ENCODE data around the gene HOXB1. TPM values are rescaled to one million over a fixed set of nuclear protein-coding genes. Genes with fewer than 3 reads are reported as not detected.
"Not testable (repeated sequence)": the region's sequence is repeated elsewhere in the genome, so short reads cannot be mapped to it uniquely, and the experiment has no call there.

Gene HOXB1
- polyA plus RNA-seq, 12 donors = not detected

GRCh38 chr17:48522031-48522653, 8.7 kb downstream of the HOXB1 start:
- DNase-seq = peak; percentile 71

DNA sequence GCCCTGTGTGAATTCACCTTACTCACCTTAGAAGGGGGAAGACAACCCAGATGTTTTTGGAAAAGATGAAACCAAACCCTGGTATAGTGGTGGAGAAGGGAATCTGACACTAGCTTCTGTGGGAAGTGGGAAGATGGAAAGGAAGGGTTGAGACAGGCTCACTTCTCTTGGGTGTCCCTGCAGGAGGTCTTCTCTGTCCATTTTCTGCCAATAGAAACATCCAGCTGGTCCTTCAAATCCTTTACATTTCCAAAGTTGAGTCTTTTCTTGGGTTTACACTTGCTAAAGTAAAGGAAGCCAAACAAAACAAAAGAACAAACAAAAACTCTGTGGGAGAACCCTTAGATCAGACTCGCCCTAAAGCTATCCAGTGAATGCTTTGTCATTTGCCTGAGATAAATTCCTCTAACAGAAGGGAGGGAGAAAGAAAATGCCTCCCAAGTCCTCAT, 10.2 kb downstream of the HOXB1 start:
- DNase-seq = no peak

DNA sequence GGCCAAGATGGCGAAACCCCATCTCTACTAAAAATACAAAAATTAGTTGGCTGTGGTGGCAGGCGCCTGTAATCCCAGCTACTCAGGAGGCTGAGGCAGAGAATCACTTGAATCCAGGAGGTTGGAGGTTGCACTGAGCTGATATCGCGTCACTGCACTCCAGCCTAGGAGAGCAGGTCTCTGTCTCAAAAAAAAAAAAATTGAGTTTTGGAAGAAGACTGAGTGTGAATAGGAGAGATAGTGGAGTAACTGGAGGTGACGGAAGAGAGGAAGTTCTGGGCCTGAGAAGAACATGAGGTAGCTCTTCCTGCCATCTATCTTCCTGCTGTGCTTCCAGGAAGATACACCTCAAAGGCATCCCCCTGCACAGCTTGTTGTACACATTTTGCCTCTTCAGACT, 11.4 kb downstream of the HOXB1 start:
- no peak for DNase-seq

DNA sequence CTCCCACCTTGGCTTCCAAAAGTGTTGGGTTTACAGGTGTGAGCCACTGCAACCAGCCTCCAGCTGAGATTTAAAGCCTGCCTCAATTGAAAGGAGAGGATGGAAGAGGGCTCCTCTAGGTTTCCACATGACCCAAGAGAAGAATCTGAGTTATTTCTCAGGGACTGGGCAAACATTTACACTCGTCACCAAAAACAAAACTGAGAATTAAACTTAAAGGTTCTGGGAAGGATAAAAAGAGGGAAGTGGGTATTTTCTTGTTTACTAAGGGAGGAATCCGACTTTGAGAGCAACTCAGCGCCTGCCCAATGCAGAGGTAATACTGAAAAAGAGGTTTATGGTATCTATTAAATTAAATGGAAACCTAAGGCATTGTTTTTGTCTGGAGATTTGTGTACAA, 13.3 kb downstream of the HOXB1 start:
- DNase-seq = no peak

DNA sequence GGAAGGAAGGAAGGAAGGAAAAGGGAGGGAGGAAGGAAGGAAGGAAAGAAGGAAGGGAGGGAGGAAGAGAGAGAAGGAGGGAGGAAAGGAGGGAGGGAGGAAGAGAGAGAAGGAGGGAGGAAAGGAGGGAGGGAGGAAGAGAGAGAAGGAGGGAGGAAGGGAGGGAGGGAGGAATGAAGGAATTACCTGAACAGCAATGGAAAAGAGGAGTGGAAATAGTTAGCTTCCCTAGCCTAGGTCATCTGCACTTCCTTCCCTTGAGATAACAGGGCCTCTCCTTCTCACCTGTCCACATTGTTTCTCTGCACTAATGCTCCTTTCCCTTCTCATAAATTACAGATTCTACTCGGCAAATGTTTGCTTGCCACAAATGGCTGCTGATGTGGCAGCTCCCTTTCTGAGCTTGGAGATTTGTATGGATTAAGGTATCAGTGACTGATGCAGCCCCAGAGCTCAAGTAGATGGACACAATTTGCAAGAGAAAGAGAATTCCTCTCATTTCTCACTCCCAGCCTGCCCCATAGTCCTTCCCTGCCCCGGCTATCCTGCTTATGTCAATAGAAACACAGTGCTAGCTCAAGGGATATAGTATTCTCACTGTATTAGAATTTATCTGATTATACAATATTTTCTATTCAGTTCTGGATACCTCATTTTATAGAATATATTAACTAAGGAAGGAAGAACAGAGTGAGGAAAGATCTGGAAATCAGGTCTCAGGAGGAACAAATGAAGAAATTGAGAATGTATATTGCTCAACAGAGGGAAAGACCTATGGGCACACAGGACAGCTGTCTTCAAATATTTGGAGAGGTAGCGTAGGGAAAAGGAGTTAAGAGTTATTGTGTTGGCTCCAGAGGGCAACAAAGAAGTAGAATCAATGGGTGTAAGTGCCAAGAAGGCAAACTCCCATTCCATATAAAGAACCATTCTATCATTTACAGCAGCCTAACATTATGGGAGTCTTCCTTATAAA, 14.6 kb downstream of the HOXB1 start:
- DNase-seq = no peak

DNA sequence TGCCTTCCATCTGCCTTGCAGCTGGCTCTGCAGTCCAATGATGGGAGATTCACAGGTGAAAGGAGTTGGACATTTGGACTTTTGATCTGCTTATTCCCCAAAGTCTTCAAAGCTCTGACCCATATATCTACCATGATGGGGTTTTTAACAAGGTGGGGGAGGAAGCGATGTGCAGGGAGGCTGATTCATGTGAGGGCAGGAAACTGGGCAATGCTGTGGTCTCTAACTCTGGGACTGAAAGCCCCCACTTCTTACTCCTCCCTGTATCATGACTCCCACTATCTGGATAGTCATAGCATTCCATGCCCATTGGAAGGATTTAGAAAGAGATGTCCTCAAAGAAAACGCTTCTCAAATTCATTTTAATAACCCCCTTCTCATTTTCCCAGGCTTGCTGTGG, 16.3 kb downstream of the HOXB1 start:
- no peak for DNase-seq

GRCh38 chr17:48513666-48514455, 16.9 kb downstream of the HOXB1 start:
- no peak for DNase-seq

DNA sequence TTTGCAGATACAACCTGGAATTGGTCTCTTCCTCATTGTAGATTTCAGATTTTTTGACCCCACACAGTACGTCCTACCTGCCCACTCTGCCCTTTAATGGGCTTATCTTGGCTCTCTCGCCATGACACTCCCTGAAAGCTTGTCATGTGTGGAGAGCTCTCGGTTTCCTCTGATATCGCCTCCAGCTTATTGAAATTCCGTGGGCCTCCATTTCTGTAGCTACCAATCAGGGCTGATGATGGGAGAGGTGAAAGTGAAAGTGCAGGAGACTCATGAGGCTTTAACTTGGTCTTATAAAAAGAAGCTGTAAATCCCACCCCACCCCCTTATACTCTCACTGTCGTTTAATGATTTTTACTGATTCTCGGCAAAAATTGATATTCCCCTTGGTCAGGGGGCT, 17.7 kb downstream of the HOXB1 start:
- DNase-seq = no peak

- no peak for DNase-seq
Measured at GRCh38 chr17:48510761-48511604, 19.8 kb downstream of the HOXB1 start.

DNA sequence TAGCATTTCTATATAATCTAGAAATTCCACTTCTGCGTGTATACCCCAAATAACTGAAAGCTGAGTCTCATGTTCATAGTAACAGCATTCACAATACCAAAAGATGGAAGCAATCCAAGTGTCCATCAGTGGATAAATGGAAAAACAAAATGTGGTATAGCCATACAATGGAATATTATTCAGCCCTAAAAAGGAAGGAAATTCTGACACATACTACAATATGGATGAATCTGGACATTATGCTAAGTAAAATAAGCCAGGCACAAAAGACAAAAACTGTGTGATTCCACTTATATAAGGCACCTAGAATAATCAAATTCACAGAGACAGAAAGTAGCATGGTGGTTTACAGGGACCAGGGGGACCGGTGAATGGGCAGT, 20.4 kb downstream of the HOXB1 start:
- DNase-seq = no peak

DNA sequence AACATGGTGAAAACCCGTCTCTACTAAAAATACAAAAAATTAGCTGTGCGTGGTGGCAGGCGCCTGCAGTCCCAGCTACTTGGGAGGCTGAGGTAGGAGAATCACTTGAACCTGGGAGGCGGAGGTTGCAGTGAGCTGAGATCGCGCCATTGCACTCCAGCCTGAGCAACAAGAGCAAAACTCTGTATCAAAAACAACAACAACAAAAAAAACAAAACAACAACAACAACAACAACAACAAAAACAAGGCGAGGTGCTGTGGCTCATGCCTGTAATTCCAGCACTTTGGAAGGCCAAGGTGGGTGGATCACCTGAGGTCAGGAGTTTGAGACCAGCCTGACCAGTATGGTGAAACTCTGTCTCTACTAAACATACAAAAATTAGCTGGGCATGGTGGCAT, 21.1 kb downstream of the HOXB1 start:
- not testable (repeated sequence) for DNase-seq

- DNase-seq = no peak
Measured at GRCh38 chr17:48506246-48506645, 24.6 kb downstream of the HOXB1 start.

DNA sequence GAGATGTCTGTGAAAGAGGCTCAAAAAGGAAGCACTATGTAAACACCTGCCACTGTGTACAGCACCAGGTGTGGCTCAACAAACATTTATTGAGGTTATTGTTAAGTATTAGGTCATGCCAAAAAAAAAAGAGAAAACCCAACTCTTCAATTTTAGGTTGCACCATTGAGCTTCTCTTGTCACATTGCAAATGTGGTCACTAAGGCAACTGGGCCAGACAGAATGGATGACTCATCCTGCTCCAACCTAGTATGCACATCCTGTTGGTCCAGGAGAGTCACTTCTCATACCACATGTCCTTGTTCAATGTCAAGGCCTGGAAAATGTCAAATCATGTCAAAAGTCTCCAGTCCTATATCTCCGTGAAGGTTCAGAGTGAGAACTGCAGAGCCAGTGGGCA, 25.0 kb downstream of the HOXB1 start:
- DNase-seq = no peak

- DNase-seq = no peak
Measured at GRCh38 chr17:48504953-48505352, 25.9 kb downstream of the HOXB1 start.

- no peak for DNase-seq
Measured at GRCh38 chr17:48503747-48504146, 27.1 kb downstream of the HOXB1 start.

GRCh38 chr17:48502901-48503300, 27.9 kb downstream of the HOXB1 start:
- DNase-seq = no peak

- no peak for DNase-seq
Measured at GRCh38 chr17:48502312-48502711, 28.5 kb downstream of the HOXB1 start.

DNA sequence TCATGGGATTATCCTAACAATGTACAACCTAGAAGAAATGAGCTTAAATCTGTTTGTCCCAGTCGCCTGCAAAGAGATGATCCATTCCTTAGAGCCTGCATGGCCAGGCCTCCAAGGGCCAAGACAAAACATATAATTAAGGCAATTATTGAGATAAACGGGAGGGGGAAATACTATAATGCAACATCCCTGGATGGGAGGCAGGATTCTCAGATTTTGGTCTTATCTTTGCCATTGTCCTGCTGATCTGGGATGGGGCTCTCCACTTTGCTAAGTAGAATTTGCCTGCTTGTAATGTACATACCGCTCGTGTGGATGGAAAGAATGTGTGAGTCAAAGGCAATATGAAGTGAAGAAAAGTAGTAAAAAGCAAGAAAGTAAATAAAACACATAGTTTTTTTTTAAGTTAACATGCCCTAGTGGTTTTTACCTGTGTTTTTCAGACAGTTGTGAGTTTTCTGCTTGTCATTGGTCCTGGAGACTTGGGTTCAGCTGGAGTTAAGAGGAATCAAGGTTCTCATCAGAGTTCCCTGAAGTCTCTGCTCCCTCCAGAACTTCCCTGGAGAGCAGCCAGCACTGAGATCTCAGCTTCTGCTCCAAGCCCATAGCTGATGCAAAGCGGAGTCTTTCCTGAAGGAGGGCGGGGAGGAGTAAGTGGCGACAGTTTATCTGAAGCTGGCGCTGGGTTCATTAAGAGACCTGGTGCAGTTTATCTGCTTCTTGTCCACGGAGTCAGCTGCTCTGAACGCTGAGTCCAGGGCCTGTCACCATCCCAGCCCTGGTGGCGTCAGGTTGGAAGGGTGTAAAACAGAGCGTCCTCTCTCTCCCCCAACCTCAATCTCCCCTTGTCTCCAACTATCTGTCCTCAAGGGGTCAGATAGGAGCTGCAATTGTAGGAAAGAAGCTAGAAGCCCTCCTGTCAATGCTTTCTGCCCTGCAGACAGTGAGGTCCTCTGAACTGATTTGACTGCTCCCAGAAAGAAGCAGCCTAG, 30.1 kb downstream of the HOXB1 start:
- DNase-seq = peak; percentile 26

DNA sequence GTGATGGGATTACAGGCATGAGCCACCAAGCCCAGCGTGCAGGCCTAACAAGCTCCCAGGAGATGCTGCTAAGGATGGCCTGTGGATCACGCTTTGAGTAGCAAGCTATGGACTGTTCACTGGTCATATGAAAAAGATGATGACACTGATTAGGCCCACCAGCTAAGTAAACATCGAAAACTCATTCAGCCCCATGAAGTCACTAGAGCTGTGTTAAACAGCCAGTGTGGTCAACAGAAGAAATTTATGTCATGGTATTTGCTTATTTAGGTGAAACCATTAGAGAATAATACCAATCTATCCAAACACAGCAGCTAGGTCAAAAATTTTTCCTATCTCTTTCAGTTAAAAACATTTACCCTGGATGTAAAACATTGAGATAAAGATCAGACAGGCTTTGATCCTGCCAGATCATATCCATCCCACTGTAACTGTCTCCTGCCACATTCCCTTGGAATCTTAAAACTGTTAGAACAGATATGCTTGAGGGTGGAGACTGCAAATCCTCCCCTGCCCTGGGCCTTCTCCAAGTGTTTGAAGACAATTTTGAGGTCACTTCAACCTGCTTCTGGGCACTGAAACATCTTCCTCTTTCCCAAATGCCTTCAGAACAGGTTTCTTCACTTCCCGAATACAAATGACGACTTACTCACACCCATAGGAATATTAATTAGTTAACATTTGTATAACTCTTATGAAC, 30.9 kb downstream of the HOXB1 start:
- DNase-seq = no peak

- DNase-seq = no peak
Measured at GRCh38 chr17:48499248-48499647, 31.6 kb downstream of the HOXB1 start.

All from muscle of arm (tissue), 12 donors.